Mesothelial cell of epicardium (in vitro differentiated cells): Measurements from ENCODE around the gene DEUP1. TPM values are rescaled to one million over a fixed set of nuclear protein-coding genes. Genes with fewer than 3 reads are reported as not detected.

Source experiments
- DNase-seq, 2 experiments: peaks; one replicate each; pipeline ENCODE4 v3.0.0; 2021; ENCODE audit warnings: low spot score in 2 of 2; ENCODE audit not compliant: unreplicated experiment in 2 of 2
- H3K27ac Mint-ChIP-seq: 2 replicates; pipeline ENCODE4 v1.8.0; 2021; ENCODE audit warnings: mixed read lengths
- H3K27me3 Mint-ChIP-seq: 2 replicates; pipeline ENCODE4 v1.8.0; 2021; ENCODE audit warnings: low read depth, mixed read lengths
- H3K36me3 Mint-ChIP-seq: 2 replicates; pipeline ENCODE4 v1.8.0; 2021; ENCODE audit warnings: mixed read lengths
- H3K4me1 Mint-ChIP-seq: 2 replicates; pipeline ENCODE4 v1.8.0; 2021; ENCODE audit warnings: mixed read lengths
- H3K4me3 Mint-ChIP-seq: 2 replicates; pipeline ENCODE4 v1.8.0; 2021; ENCODE audit warnings: mild to moderate bottlenecking, moderate library complexity, mixed read lengths
- H3K9me3 Mint-ChIP-seq: 2 replicates; pipeline ENCODE4 v1.8.0; 2021; ENCODE audit warnings: mixed read lengths
- CTCF ChIP-seq: fragments of 200-600 bp; sonication (generic); IDR thresholded peaks from one replicate; pipeline ENCODE4 v1.5.0; 2021; ENCODE audit warnings: antibody characterized with exemption; ENCODE audit not compliant: unreplicated experiment
- total RNA-seq: library from RNA; stranded (reverse); gene quantifications from 3 replicates; pipeline ENCODE4 v1.2.1, GENCODE V29; 2021

Gene DEUP1
- total RNA-seq, 1 donor from 2014 or later = 1.2 TPM

- no peak for DNase-seq
- no peak overlapping the region for H3K27ac Mint-ChIP-seq
- no peak overlapping the region for H3K4me3 Mint-ChIP-seq
- H3K36me3 Mint-ChIP-seq = peaks cover 17% of the 10 kb centered on the region
- H3K4me1 Mint-ChIP-seq = peaks cover 5% of the 10 kb centered on the region
- peaks cover 19% of the 10 kb centered on the region for H3K9me3 Mint-ChIP-seq
- TF ChIP-seq CTCF = peak; percentile 51
- no peaks in the 10 kb centered on the region for H3K27me3 Mint-ChIP-seq
These were observed 30.9 kb downstream of the DEUP1 start for GRCh38 chr11:93361435-93361834.

GRCh38 chr11:93368022-93368421 lies 37.5 kb downstream of the DEUP1 start:
- peaks cover 14% of the 10 kb centered on the region for H3K36me3 Mint-ChIP-seq

GRCh38 chr11:93370260-93370659 lies 39.7 kb downstream of the DEUP1 start:
- no peak for DNase-seq
- Mint-ChIP-seq H3K9me3 (peaks cover 35% of the 10 kb centered on the region), H3K4me1 (no peaks in the 10 kb centered on the region), H3K4me3 (no peak overlapping the region), H3K36me3 (peaks cover 14% of the 10 kb centered on the region), H3K27ac (no peak overlapping the region), H3K27me3 (no peaks in the 10 kb centered on the region)
- TF ChIP-seq CTCF = no peak

More at GRCh38 chr11:93368022-93368421, 37.5 kb downstream of the DEUP1 start:
- H3K27me3 Mint-ChIP-seq = no peaks in the 10 kb centered on the region
- H3K9me3 Mint-ChIP-seq = peaks cover 22% of the 10 kb centered on the region
- H3K27ac Mint-ChIP-seq = no peak overlapping the region
- DNase-seq = no peak
- no peak overlapping the region for H3K4me3 Mint-ChIP-seq
- TF ChIP-seq CTCF = no peak
- no peaks in the 10 kb centered on the region for H3K4me1 Mint-ChIP-seq

GRCh38 chr11:93389737-93390136 lies 59.2 kb downstream of the DEUP1 start:
- no peak for DNase-seq
- Mint-ChIP-seq H3K36me3 (no peaks in the 10 kb centered on the region), H3K4me1 (peaks cover 8% of the 10 kb centered on the region), H3K27ac (no peak overlapping the region), H3K9me3 (no peaks in the 10 kb centered on the region), H3K27me3 (no peaks in the 10 kb centered on the region), H3K4me3 (no peak overlapping the region)
- TF ChIP-seq CTCF = no peak

GRCh38 chr11:93392867-93393266 lies 62.3 kb downstream of the DEUP1 start:
- DNase-seq = no peak
- no peak for TF ChIP-seq CTCF
- H3K36me3 Mint-ChIP-seq = no peaks in the 10 kb centered on the region
- no peak overlapping the region for H3K4me3 Mint-ChIP-seq
- no peaks in the 10 kb centered on the region for H3K27me3 Mint-ChIP-seq
- H3K9me3 Mint-ChIP-seq = no peaks in the 10 kb centered on the region
- peaks cover 15% of the 10 kb centered on the region for H3K4me1 Mint-ChIP-seq
- no peak overlapping the region for H3K27ac Mint-ChIP-seq

GRCh38 chr11:93393386-93393785 lies 62.8 kb downstream of the DEUP1 start:
- Mint-ChIP-seq H3K4me3 (no peak overlapping the region), H3K27me3 (no peaks in the 10 kb centered on the region), H3K9me3 (no peaks in the 10 kb centered on the region), H3K4me1 (peaks cover 15% of the 10 kb centered on the region), H3K36me3 (no peaks in the 10 kb centered on the region), H3K27ac (no peak overlapping the region)
- no peak for DNase-seq
- no peak for TF ChIP-seq CTCF
